Body of pancreas (tissue), 4 donors: Measurements from ENCODE around the gene CMIP.

Experiments used
- CTCF ChIP-seq, 7 experiments: fragments of 450-650 bp in 4 of 7; fragments of 200-600 bp in 3 of 7; sonication (generic) in 3 of 7; IDR thresholded peaks; one replicate each; pipeline ENCODE4 v1.5.1; 2016 to 2019; ENCODE audit warnings: antibody characterized with exemption in 7 of 7
- POLR2A ChIP-seq, 3 donors: fragments of 450-650 bp; IDR thresholded peaks; one replicate each; pipeline ENCODE4 v1.6.1; 2016; ENCODE audit warnings: antibody characterized with exemption in 3 of 3, mild to moderate bottlenecking in 2 of 3

- TF ChIP-seq CTCF (IDR thresholded peaks at IDR 0.05) (no peak), POLR2A (IDR thresholded peaks at IDR 0.05) (no peak)
These were observed 146.3 kb downstream of the CMIP start for GRCh38 chr16:81590714-81591544.
